LoVo (cell line): Measurements from ENCODE around the gene PLCB1.

Experiments
- DNase-seq: peaks from one replicate; pipeline ENCODE4 v3.0.0-alpha.2; 2016; ENCODE audit warnings: low spot score

PLCB1 gene

GRCh38 chr20:8129211-8129976 lies 2.7 kb upstream of the PLCB1 start:
- no peak for DNase-seq

- no peak for DNase-seq
Measured at GRCh38 chr20:8130840-8131526, 1.1 kb upstream of the PLCB1 start.

DNA sequence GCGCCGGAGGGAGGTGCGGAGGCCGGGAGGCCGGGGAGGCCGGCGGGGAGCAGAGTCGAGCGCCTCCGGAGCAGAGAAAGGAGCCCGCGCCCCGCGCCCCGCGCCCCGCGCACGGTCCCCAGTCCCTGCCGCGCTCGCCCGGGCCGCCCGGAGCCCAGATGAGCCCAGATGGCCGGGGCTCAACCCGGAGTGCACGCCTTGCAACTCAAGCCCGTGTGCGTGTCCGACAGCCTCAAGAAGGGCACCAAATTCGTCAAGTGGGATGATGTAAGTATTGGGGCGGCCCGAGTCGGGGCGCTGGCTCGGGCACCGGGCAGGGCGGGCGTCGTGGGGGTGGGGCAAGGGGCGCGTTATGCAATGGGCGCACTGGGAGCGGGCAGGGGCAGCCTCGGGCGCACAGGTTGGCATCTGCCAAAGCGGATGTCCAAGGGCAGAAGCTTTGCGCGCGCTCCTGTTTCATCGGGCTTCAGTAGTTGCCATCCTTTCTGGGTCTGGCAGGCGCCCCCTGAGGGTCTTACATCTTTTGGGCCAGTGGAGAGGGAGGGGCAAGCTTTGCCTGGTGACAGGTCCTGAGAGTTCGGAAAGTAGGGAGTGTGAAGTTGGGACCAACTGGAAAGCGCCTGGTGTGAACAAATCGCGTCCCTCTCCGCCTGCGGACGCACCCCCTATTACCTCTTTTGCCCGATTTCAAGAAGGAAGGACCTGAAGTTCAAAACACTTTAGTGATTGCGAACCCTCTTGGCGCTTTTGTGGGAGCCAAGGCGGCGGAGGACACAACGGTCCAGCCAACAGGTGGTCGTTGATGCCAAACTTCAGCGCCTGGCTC lies 631 bp downstream of the PLCB1 start:
- DNase-seq: no peak

- DNase-seq: no peak
Measured at GRCh38 chr20:8133310-8133768, 1.3 kb downstream of the PLCB1 start.

DNA sequence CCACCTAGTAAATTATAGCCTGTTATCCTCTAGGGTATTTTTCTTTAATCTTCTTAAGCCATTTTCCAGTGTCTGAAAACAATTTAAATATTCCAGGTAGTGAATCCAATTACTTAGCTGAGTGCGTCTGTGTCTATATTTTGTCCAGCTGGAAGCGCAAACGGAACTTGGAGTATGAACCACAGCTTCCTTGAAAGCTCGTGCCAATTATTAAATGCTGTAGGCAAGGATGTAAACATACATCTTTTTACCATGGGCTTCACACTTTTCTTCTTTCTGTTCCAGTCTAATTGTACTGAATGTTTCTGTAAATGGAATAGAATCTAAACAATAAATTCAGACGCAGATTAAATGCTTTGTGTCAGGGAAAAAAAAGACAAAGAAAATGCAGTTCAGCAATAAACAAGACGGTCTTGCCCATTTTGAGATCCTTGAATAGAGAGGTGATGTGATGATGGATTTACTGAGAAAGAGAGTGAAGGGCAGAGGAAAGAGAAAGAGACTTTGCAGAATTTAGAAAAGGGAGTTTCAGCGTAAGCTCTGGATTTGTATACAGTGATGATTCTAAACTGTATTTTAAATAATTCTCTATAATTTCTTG lies 1.9 kb downstream of the PLCB1 start:
- DNase-seq: no peak

DNA sequence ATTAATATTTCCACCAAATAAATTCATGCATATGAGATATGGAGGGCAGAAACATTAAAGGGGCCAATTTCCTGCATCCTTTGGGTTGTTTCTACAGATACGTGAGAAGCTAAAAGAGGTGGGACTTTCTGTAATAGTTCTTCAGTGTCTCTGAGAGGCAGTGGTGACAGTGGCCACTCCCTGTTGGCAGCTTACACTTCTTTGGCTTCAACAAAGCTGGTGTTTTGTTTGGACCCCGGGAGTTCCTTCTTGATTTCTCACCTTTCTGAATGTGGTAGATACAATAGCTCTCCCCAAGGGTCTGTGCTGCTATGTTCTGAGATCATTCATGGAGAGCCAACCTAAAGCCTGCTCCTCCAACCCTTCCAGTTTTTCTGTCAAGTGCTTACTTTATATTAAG lies 7.8 kb downstream of the PLCB1 start:
- no peak for DNase-seq

DNA sequence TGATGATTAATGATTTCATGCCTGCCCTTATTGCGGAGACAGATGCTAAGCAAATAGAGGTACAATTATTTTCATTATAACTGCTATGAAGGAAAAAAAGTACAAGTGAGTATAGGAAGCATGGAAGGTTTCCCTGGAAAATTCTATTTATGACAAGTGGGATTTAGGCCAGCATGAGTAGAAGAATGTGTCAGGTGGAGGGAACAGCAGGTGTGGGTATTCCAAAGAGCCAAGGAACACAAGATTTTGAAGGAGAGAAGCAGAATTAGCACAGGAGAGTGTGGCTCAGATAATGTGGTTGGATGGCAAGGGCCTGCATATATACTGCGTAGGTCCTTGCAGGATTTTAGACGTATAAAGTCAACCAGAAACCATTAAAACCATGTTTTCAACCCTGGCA lies 11.4 kb downstream of the PLCB1 start:
- DNase-seq: no peak

DNA sequence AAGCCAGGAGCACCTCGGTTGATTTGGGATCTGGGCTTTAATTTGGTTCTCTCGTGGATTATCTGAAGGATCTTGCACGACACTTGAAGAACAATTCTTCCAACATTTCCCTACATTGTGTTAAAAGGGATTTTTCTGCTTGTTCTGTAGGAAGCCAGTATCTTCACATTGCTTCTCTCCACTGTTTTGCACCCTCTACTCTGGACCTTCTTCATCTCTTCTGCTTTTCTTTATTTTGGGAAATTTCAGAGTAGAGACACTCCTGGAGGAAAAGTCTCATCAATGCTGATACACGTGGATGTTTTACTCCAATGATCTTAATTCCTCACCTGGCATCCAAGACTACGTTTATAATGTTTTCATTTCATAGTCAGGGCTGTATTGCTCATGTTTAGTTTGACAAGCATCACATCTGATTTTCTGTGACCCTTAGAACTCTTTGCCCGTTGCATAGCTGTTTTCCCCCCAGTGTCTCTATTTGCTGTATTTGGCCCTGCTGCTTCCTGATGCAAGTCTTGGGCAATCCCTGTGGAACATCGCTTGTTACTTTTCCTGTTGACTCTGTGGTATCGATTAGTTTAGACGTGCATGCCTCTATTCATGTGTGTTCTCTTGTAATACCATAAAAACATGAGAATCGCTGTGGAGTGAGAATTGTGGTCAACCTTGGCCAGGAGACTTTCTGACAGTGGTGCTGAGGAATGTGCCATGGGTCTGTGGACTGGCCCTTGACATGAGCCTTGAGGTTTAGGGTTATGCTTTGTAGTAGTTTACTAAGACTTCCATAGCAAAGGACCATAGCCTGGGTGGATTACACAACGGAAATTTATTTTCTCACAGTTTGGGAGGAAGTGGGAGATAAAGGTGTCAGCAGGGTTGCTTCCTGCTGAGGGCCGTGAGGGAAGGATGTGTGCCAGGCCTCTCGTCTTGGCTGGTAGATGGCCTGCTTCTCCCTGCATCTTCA lies 12.5 kb downstream of the PLCB1 start:
- peak; percentile 9 for DNase-seq

- DNase-seq: no peak
Measured at GRCh38 chr20:8145246-8146168, 13.4 kb downstream of the PLCB1 start.

GRCh38 chr20:8147476-8147875 lies 15.4 kb downstream of the PLCB1 start:
- no peak for DNase-seq

- DNase-seq: no peak
Measured at GRCh38 chr20:8148501-8148900, 16.4 kb downstream of the PLCB1 start.

DNA sequence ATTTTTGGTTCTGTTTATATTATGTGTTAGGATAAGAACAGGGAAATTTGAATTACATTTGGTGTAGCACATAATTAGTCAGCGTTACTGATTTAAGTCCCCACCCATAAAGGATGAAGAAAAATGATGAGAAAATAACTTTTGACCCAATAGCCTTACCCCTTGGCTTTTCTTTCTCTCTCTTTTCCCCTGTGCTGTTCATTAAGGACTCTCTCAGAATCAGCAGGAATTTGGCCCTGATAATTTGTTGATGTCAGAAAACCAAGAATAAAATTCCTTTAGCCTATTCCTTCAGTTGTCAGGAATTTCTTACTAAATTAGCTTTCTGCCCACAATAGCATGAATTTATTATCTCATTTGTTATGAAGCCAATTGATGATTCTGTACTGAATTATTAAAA lies 18.5 kb downstream of the PLCB1 start:
- DNase-seq: no peak

- DNase-seq: no peak
Measured at GRCh38 chr20:8151372-8151771, 19.3 kb downstream of the PLCB1 start.

DNA sequence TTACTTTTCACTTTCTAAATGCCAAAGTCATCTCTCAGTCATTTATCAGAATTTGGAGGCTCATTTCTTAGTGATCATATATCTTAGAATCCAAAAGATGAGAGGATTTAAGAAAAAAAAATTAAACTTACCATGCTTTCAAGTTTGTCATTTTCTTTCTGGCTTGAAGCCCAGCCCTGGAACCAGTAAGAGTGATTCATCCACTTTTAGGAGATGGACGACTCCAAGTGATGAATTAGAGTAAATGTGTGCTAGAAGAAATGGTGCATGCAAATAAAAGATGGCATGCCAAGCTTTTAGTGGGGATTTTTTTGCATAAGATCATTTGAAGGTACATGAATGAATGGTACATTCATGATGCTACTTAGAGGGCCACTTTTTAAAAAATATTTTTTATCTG lies 20.1 kb downstream of the PLCB1 start:
- no peak for DNase-seq

DNA sequence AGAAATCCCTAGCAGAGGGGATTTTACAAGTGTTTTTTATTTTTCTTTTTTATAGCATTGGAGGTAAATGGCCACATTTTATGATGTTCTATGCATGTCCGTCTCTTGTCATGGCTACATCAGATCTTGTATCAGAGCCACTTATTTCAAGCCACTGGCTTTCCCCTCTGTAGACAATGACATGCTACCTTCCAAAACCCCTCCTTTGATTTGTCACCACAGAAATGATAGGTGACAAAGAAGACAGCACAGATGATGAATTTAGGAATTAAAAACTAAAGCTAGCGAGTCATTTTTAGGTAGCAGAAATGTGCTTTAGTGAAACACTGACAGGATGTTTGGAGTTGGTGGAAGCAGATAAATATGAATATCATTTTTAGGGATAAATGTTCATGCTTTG lies 20.8 kb downstream of the PLCB1 start:
- no peak for DNase-seq

DNA sequence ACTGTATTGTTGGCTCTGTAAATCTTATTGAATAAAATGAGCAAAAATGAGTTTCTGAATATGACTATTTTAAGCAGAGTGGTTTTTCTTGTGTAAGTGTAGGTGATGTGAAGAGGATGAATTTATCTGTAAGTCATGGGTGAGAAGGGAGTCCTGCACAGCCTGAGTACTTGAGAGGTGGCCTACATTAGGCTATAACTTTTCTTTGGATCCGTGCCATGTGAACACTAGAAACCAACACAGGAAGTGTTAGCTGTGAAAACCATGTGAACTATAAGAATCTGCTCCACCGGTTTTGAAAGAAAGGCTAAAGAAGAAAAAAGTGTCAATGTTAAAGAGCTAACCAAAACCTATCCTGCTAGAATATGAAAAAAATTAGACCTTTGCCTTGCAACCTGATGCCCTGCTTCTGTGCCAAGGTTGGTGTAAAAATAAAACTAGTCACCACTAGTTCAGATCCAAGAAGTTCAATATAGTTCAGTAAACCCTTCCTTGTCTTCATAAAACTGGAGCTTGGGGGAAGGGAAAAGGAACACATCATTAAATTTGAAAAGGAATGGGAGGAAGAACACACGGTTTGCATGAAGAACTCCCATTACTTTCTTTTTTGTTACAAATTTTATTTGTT lies 21.3 kb downstream of the PLCB1 start:
- DNase-seq: no peak

GRCh38 chr20:8154638-8155037 lies 22.6 kb downstream of the PLCB1 start:
- DNase-seq: no peak

DNA sequence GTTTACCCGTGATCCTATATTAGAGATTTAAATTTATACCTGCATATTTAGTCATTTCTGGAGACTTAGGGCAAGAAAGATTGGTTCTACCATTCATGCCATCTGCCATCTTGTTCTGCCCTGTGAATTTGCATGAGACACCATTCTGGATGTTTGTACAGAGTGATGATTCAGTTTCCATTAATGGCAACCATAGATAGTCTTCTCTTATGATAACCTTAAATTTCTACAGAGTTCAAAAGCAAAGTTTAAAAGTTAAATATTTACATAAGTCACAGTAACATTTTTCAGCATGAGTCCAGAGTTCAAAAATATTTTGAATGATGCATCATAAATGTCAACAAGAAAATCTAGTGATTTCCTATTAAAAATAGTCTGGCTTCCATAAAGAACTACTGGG lies 23.2 kb downstream of the PLCB1 start:
- no peak for DNase-seq

GRCh38 chr20:8155812-8156211 lies 23.7 kb downstream of the PLCB1 start:
- DNase-seq: no peak
